PC-9 (cell line): ENCODE data around the gene ZNF207. TPM values are rescaled to one million over a fixed set of nuclear protein-coding genes. Genes with fewer than 3 reads are reported as not detected.
A peak's percentile ranks its signal among the peaks of the same experiment; 100 is the strongest.
"Not testable (repeated sequence)": the region's sequence is repeated elsewhere in the genome, so short reads cannot be mapped to it uniquely, and the experiment has no call there.

ENCODE experiments used
- BruUV-seq: library from RNA; stranded (reverse); fragments of 400-500 nt; replicated peaks from 2 replicates; lab custom pipeline; 2021; lab: Mats Ljungman, UMichigan
- CTCF ChIA-PET: fragments of 300-600 bp; sonication (Branson Sonifier 250); formaldehyde crosslinking; loops from one replicate; lab custom pipeline; 2022; ENCODE audit warnings: antibody characterized with exemption; lab: Charles Lee
- POLR2A ChIA-PET: fragments of 300-600 bp; sonication (Branson Sonifier 250); formaldehyde crosslinking; loops from one replicate; lab custom pipeline; 2022; ENCODE audit warnings: antibody characterized with exemption; ENCODE audit not compliant: unreplicated experiment; lab: Charles Lee
- DNase-seq, 2 experiments: peaks; one replicate each; pipeline versions ENCODE4 v3.0.0 to v3.0.0-alpha.2; 2015 to 2022; ENCODE audit warnings: mixed read lengths in 1 of 2
- H2AFZ ChIP-seq: fragments of 200-600 bp; sonication (generic); 2 replicates; pipeline ENCODE4 v1.8.1; 2017; ENCODE audit warnings: antibody characterized with exemption
- H3F3A ChIP-seq: fragments of 200-600 bp; sonication (generic); 2 replicates; pipeline ENCODE4 v1.8.1; 2017; ENCODE audit warnings: antibody characterized with exemption, mild to moderate bottlenecking, low read depth; ENCODE audit not compliant: insufficient read depth
- H3K27ac ChIP-seq: fragments of 200-600 bp; sonication (generic); 2 replicates; pipeline ENCODE4 v1.6.1; 2016; ENCODE audit warnings: mixed run types
- H3K27me3 ChIP-seq: fragments of 200-600 bp; sonication (generic); 2 replicates; pipeline ENCODE4 v1.6.1; 2016; ENCODE audit warnings: low read depth, mixed run types; ENCODE audit not compliant: insufficient read depth
- H3K36me3 ChIP-seq: fragments of 200-600 bp; sonication (generic); 2 replicates; pipeline ENCODE4 v1.6.1; 2016; ENCODE audit warnings: low read depth, mixed run types
- H3K4me1 ChIP-seq: fragments of 200-600 bp; sonication (generic); replicated peaks from 2 replicates; pipeline ENCODE4 v1.6.1; 2016; ENCODE audit warnings: mixed run types; ENCODE audit not compliant: insufficient read depth
- H3K4me2 ChIP-seq: fragments of 200-600 bp; sonication (generic); 2 replicates; pipeline ENCODE4 v1.6.1; 2017; ENCODE audit warnings: mixed run types
- H3K4me3 ChIP-seq: fragments of 200-600 bp; sonication (generic); 2 replicates; pipeline ENCODE4 v1.6.1; 2016; ENCODE audit warnings: mixed run types
- H3K79me2 ChIP-seq: fragments of 200-600 bp; sonication (generic); 2 replicates; pipeline ENCODE4 v1.6.1; 2017; ENCODE audit warnings: low read depth, mixed run types
- H3K9me2 ChIP-seq: fragments of 200-600 bp; sonication (generic); 2 replicates; pipeline ENCODE4 v1.8.1; 2017; ENCODE audit warnings: mild to moderate bottlenecking; ENCODE audit not compliant: insufficient read depth
- H3K9me3 ChIP-seq: fragments of 200-600 bp; sonication (generic); 2 replicates; pipeline ENCODE4 v1.8.1; 2016; ENCODE audit warnings: low read depth; ENCODE audit not compliant: insufficient read depth
- H4K20me1 ChIP-seq: fragments of 200-600 bp; sonication (generic); 2 replicates; pipeline ENCODE4 v1.8.1; 2017; ENCODE audit not compliant: insufficient read depth
- CTCF ChIP-seq: fragments of 200-600 bp; sonication (generic); conservative IDR thresholded peaks from 2 replicates; pipeline ENCODE4 v1.6.1; 2017; ENCODE audit warnings: mixed run types, antibody characterized with exemption, mild to moderate bottlenecking, moderate library complexity
- EZH2 ChIP-seq: fragments of 200-600 bp; sonication (generic); IDR thresholded peaks from 2 replicates; pipeline ENCODE4 v1.8.0; 2017; ENCODE audit warnings: antibody characterized with exemption, low read depth
- intact Hi-C: fragments of 100-400 bp; cut with micrococcal nuclease; formaldehyde crosslinking; loops from one replicate; pipeline ENCODE4 v1.10.0; 2022; ENCODE audit not compliant: unreplicated experiment
- total RNA-seq: library from RNA; stranded (reverse); gene quantifications from 2 replicates; pipeline ENCODE4 v1.2.3, GENCODE V29; 2021

ZNF207 gene
- total RNA-seq, 1 experiment from 2014 or later, result 198 TPM

GRCh38 chr17:32317353-32317752 is 32.6 kb upstream of the ZNF207 start:
- BruUV-seq, result no TSS peak
- CTCF ChIA-PET, result no interaction called here
- no peak for TF ChIP-seq EZH2
- no peak for TF ChIP-seq CTCF
- H3K27me3 ChIP-seq, result peaks cover 24% of the 10 kb centered on the region
- no peaks in the 10 kb centered on the region for H3K9me3 ChIP-seq
- H3K9me2 ChIP-seq, result no peaks in the 10 kb centered on the region
- H3K36me3 ChIP-seq, result no peaks in the 10 kb centered on the region
- H3K4me1 ChIP-seq, result no peaks in the 10 kb centered on the region; the same call in 1 of the 2 replicates
- no peak overlapping the region for H3K4me2 ChIP-seq
- no peak overlapping the region for H3K4me3 ChIP-seq
- no peaks in the 10 kb centered on the region; the same call in 1 of the 2 replicates for H3F3A ChIP-seq
- no peak for DNase-seq
- POLR2A ChIA-PET, result interaction anchor here (0.6 kb wide), 1 partner anchor 25 kb away, joined by 3 read pairs; the partner anchor contains the start of gene C17orf75
- intact Hi-C loops, result no loop called here
- no peaks in the 10 kb centered on the region for H4K20me1 ChIP-seq
- no peaks in the 10 kb centered on the region for H3K79me2 ChIP-seq
- H3K27ac ChIP-seq, result no peak overlapping the region
- no peak overlapping the region; the same call in 1 of the 2 replicates for H2AFZ ChIP-seq

DNA sequence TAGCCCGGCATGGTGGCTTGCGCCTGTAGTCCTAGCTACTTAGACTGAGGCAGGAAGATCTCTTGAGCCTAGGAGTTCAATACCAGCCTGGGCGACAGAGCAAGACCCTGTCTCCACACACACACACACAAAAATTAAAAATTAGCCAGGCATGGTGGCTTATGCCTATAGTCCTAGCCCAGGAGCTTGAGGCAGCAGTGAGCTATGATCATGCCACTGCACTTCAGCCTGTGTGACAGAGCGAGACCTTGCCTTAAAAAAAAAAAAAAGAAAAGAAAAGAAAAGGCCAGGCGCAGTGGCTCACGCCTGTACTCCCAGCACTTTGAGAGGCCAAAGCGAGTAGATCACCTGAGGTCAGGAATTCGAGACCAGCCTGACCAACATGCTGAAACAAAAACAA is 31.9 kb upstream of the ZNF207 start:
- intact Hi-C loops, result no loop called here
- peaks cover 23% of the 10 kb centered on the region for H3K27me3 ChIP-seq
- H3K9me3 ChIP-seq, result no peaks in the 10 kb centered on the region
- no peaks in the 10 kb centered on the region for H4K20me1 ChIP-seq
- H3K4me2 ChIP-seq, result no peak overlapping the region
- TF ChIP-seq EZH2 (no peak), CTCF (no peak)
- H3F3A ChIP-seq, result no peaks in the 10 kb centered on the region; the same call in 1 of the 2 replicates
- ChIA-PET CTCF (no interaction called here), POLR2A (no interaction called here)
- H3K27ac ChIP-seq, result no peak overlapping the region
- no peaks in the 10 kb centered on the region; the same call in 1 of the 2 replicates for H3K4me1 ChIP-seq
- H3K79me2 ChIP-seq, result no peaks in the 10 kb centered on the region
- H3K9me2 ChIP-seq, result no peaks in the 10 kb centered on the region
- no peak overlapping the region for H2AFZ ChIP-seq
- no TSS peak for BruUV-seq
- no peak overlapping the region for H3K4me3 ChIP-seq
- H3K36me3 ChIP-seq, result no peaks in the 10 kb centered on the region
- DNase-seq, result no peak

- POLR2A ChIA-PET, result no interaction called here
- no peaks in the 10 kb centered on the region for H3K79me2 ChIP-seq
- H3K4me3 ChIP-seq, result no peak overlapping the region
- no peak overlapping the region for H3K4me2 ChIP-seq
- H3F3A ChIP-seq, result no peaks in the 10 kb centered on the region; the same call in 1 of the 2 replicates
- no peaks in the 10 kb centered on the region for H4K20me1 ChIP-seq
- intact Hi-C loops, result loop anchor here (1.0 kb wide), 1 partner anchor 66 kb away; no protein-coding TSS in a partner anchor
- no peaks in the 10 kb centered on the region for H3K9me3 ChIP-seq
- CTCF ChIA-PET, result interaction anchor here (0.7 kb wide), 1 partner anchor 317 kb away, joined by 12 read pairs; no protein-coding TSS in a partner anchor
- H3K36me3 ChIP-seq, result no peaks in the 10 kb centered on the region
- no TSS peak for BruUV-seq
- H3K9me2 ChIP-seq, result no peaks in the 10 kb centered on the region
- peak in 1 of 2 experiments; percentile 73 for DNase-seq
- no peaks in the 10 kb centered on the region; the same call in 1 of the 2 replicates for H3K4me1 ChIP-seq
- H3K27ac ChIP-seq, result no peak overlapping the region
- H3K27me3 ChIP-seq, result peaks cover 15% of the 10 kb centered on the region
- H2AFZ ChIP-seq, result no peak overlapping the region
- TF ChIP-seq EZH2, result no peak
- peak; percentile 91 for TF ChIP-seq CTCF
Measured at GRCh38 chr17:32319548-32319905, 30.4 kb upstream of the ZNF207 start.

GRCh38 chr17:32320080-32320479 is 29.9 kb upstream of the ZNF207 start:
- H3K4me2 ChIP-seq, DNase-seq, H3K9me3 ChIP-seq, H3K9me2 ChIP-seq, H3F3A ChIP-seq, H3K27ac ChIP-seq, H3K27me3 ChIP-seq, BruUV-seq, intact Hi-C loops, H4K20me1 ChIP-seq, H3K4me1 ChIP-seq, H3K36me3 ChIP-seq, H3K79me2 ChIP-seq, H2AFZ ChIP-seq, H3K4me3 ChIP-seq: not testable (repeated sequence)
- ChIA-PET POLR2A (interaction anchor here (0.6 kb wide), 1 partner anchor 15 kb away, joined by 3 read pairs; no protein-coding TSS in a partner anchor), CTCF (interaction anchor here (0.7 kb wide), 1 partner anchor 8 kb away, joined by 3 read pairs; no protein-coding TSS in a partner anchor)
